Measurements from ENCODE around the gene AK8.

Gene AK8

DNA sequence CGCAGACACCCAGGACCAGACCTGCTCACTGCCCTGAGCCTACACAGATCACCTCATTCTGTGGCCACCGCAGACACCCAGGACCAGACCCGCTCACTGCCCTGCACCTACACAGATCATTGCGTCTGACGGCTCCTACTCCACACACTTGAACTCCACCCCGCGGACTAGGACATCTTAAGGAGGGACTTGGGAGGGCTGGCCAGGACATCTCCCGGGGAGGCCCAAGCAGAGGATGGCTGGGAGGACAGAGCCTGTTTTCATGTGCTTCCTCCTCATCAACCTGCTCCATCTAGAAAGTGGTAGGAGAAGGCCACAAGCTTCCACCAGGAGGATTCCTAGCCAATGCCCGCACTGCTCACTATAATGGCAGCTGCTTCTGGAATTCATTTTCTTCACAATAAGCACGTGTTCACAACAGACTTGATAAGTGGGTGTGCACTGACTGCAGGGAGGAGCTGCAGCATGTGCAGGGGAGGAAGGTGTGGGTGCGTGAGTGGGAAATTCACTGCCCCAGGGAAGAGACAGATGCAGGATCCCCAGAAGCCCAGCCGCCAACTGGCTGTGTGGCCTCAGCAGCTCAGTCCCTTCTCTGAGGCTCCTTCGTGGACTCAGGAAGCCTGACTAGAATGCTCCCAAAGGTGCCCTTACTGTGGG, 64.8 kb downstream of the AK8 start:
- H3K36me3 ChIP-seq (ENCODE audit: insufficient read depth, low read length): no peaks in the 10 kb centered on the region
- H3K9ac ChIP-seq (ENCODE audit: low read depth, low read length): no peak overlapping the region
- H3K4me1 ChIP-seq (ENCODE audit: insufficient read depth, low read length): no peaks in the 10 kb centered on the region
- no peaks in the 10 kb centered on the region for H3K9me3 ChIP-seq (ENCODE audit: control insufficient read depth, insufficient read depth, low read length)

DNA sequence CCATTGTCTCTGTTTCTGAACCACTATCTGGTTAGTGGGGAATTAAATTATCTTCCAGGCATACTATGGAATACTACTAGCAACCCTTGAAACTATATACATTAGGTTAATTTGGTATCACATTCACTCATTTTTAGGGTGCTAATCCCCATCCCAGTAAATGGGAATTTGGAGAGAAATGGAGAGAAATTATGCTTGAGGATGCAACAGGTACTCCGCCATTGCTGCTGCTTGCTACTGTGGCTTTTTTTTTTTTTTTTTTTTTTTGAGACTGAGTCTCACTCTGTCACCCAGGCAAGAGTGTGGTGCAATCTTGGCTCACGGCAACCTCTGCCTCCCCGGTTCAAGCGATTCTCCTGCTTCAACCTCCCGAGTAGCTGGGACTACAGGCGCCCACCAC, 66.1 kb downstream of the AK8 start:
- H3K36me3 ChIP-seq (ENCODE audit: insufficient read depth, low read length): no peaks in the 10 kb centered on the region
- H3K9ac ChIP-seq (ENCODE audit: low read depth, low read length): no peak overlapping the region
- peaks cover 4% of the 10 kb centered on the region; the same call in 1 of the 2 replicates for H3K4me1 ChIP-seq (ENCODE audit: insufficient read depth, low read length)
- no peaks in the 10 kb centered on the region for H3K9me3 ChIP-seq (ENCODE audit: control insufficient read depth, insufficient read depth, low read length)

DNA sequence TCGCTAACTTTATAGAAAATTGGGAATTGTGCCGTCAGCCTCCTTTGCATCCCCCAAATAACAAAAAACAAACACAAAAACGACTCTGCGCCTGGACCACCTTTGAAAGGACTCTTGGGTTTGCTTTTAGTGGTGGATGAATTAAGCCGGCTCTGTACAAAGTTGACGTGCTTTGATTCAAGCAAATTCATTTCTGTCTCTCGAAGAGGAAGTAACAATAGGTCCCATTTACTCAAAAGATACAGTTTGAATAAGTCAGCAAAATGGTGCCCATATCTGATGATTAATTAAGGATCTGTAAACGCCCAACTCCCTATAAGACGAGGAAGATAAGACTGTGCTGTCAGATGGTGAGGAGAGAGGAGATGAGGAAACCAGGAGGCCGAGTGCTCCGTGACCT, 67.8 kb downstream of the AK8 start:
- Histone ChIP-seq H3K36me3 (ENCODE audit: insufficient read depth, low read length) (no peaks in the 10 kb centered on the region), H3K4me1 (ENCODE audit: insufficient read depth, low read length) (peaks cover 11% of the 10 kb centered on the region; the same call in 1 of the 2 replicates), H3K9ac (ENCODE audit: low read depth, low read length) (no peak overlapping the region), H3K9me3 (ENCODE audit: control insufficient read depth, insufficient read depth, low read length) (no peaks in the 10 kb centered on the region)

DNA sequence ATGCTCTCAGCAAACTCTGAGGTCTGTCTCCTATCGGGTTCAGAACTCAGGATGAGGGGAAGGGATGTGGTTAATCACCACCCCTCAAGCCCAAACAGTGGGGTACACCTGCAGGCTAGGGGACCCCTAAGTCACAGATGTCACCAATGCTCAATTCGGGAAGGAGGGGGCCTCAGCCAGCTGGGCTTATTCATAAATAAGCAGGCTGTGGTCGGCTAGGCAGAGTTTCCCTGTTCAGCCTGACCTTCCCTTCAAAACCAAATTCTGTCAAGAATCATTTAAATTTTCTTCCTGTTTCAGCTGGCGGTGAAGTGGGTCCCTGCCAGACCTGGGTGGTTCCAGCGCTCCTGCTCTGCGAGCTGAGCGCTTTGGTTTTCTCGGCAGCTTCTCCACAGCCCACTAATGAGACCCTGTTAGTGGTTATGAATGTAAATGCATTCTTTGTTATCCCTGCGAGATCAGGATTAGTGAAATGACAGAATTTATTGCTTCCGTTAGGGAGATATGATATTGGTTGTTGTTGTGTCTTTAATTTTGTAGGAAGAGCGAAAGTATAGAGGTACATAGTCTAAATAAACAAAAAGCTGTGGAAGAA, 68.3 kb downstream of the AK8 start:
- Histone ChIP-seq H3K36me3 (ENCODE audit: insufficient read depth, low read length) (no peaks in the 10 kb centered on the region), H3K4me1 (ENCODE audit: insufficient read depth, low read length) (peaks cover 11% of the 10 kb centered on the region; the same call in 1 of the 2 replicates), H3K9me3 (ENCODE audit: control insufficient read depth, insufficient read depth, low read length) (no peaks in the 10 kb centered on the region), H3K9ac (ENCODE audit: low read depth, low read length) (no peak overlapping the region)

DNA sequence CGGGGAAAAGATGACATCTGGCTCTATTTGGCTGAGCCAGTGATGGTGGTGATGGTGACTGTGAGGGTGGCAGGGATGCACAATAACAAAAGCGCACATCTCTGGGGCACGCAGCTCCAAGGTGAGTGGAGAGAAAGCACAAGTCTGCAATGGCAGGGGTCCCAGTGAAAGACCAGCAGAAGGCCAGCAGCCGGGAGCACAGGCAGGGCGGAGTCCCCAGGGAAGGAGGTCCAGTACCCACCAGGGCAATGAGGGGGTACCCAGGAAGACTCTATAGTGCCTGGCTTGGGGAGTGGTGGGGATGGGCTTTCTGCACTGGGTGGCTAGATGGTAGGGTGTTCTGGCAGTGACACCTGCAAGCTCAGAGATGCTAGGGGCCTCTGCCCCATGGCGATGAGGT, 69.4 kb downstream of the AK8 start:
- no peaks in the 10 kb centered on the region for H3K36me3 ChIP-seq (ENCODE audit: insufficient read depth, low read length)
- H3K9ac ChIP-seq (ENCODE audit: low read depth, low read length): no peak overlapping the region
- peaks cover 11% of the 10 kb centered on the region; the same call in 1 of the 2 replicates for H3K4me1 ChIP-seq (ENCODE audit: insufficient read depth, low read length)
- H3K9me3 ChIP-seq (ENCODE audit: control insufficient read depth, insufficient read depth, low read length): no peaks in the 10 kb centered on the region

DNA sequence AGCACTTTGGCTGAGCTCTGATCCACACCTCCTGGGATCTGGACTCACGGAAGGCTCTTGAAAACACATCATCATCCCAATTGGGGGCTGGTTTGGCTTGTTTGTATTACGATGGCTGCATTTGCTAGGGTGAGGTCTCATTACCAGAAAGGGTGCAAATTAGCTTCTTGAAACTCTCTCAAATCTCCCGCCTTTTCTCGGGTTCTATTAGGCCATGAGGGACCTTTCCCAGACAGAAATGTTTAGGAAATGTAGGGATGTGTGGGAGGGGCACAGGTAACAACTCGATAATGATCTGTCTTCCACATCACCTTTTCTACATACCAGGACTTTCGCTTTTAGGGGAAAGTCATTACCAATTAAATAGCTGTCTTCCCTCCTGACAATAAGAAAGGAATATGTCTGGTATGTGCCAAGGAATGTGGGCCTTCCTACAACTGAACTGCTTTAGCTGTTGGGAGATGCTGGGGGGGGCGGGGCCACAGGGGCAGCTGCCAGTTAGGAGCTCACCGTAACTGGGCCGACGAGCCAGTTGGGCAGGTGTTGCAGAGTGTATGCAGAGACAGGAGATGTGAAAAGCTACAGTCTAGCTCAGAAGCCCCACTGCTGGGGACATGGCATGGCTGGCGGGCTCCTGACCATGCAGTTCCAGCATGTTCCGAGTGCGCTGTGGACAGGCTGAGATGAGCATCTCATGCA, 71.2 kb downstream of the AK8 start:
- Histone ChIP-seq H3K4me1 (ENCODE audit: insufficient read depth, low read length) (peaks cover 11% of the 10 kb centered on the region; the same call in 1 of the 2 replicates), H3K9me3 (ENCODE audit: control insufficient read depth, insufficient read depth, low read length) (no peaks in the 10 kb centered on the region), H3K9ac (ENCODE audit: low read depth, low read length) (no peak overlapping the region), H3K36me3 (ENCODE audit: insufficient read depth, low read length) (no peaks in the 10 kb centered on the region)

DNA sequence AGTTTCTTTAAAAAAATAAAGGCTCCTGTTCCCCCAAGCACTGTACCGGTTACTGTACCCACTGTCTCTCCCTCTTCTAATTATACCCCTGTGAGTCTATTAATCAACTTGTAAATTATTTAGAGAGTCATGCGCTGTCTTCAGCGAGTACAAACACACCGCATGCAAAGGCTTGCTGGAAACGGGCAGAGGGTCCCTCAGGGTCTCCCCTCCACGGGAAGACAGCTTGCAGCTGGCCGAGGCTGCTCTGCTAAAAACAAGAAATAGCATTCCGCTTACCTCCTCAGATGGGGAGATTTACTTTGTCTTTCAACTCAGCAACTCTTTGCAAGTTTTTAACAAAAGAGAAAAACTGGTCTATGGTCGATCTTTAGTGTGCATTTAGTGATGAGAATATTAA, 71.8 kb downstream of the AK8 start:
- no peaks in the 10 kb centered on the region for H3K36me3 ChIP-seq (ENCODE audit: insufficient read depth, low read length)
- H3K9ac ChIP-seq (ENCODE audit: low read depth, low read length): no peak overlapping the region
- no peaks in the 10 kb centered on the region for H3K9me3 ChIP-seq (ENCODE audit: control insufficient read depth, insufficient read depth, low read length)
- peaks cover 11% of the 10 kb centered on the region; the same call in 1 of the 2 replicates for H3K4me1 ChIP-seq (ENCODE audit: insufficient read depth, low read length)

DNA sequence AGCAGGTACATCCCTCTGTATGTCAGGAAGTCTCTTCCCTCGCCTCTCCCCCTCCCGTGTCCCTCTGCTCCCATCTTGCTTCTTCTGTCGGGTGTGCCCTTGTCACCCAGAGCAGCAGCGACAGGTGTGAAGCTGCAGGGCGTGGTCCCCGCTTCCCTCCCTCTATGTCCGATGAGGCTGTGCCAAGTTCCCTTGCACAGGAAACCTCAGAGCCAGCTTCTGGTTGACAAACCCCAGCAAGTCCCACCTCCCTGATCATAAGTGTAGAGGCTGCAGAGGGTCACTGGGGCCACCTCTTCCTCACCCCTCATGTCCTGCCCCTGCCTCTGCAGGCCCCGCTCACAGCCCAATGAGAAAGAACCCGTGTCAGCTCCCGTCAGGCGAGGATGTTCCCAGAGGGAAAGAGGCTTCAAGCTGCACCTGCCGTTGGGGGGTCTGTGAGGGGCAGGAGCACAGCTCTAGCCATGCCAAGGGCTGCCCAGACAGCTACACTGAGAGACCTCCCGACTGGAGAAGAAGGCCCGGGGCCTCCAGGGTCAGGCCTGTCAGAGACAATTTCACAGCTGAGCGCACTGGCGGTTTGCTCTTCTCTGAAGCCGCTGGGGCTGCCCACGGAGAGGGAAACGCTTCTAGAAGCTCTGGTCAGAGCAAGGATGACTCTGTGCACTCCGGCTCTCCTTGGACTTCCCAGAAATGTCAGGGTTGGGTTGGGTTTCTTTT, 73.3 kb downstream of the AK8 start:
- no peak overlapping the region for H3K9ac ChIP-seq (ENCODE audit: low read depth, low read length)
- no peaks in the 10 kb centered on the region for H3K36me3 ChIP-seq (ENCODE audit: insufficient read depth, low read length)
- H3K4me1 ChIP-seq (ENCODE audit: insufficient read depth, low read length): peaks cover 11% of the 10 kb centered on the region; the same call in 1 of the 2 replicates
- no peaks in the 10 kb centered on the region for H3K9me3 ChIP-seq (ENCODE audit: control insufficient read depth, insufficient read depth, low read length)

DNA sequence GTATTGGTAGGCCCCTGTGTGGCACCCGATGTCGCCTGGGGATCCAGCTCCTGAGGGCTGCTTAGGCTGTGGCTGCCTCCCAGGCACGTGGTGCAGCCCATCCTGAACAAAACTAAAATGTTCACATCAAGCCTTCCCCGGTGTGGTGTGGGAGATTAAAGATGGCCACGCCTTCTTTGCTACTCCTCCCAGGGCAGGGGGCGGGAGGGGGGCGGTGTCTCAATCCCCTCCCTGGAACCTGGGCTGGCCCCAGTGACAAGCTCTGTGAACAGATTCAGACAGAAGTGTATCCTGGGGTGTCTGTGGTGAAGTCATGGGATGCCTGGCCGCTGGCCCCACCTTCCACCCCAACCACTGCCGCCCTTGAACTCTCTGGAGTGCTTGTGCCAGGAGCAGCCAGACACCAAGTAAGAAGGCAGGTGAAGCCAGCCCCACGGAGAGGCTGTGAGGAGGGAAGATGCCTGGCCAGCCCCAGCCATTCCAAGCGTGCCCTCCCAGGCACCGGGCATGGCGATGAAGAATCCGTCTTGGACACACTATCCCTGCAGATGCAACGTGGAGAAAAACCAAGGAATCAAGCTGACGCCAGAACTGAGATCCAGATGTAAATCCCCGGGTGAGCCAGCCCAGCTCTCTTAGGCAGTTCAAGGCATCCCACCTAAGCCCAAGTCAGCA, 75.8 kb downstream of the AK8 start:
- H3K4me1 ChIP-seq (ENCODE audit: insufficient read depth, low read length): peaks cover 9% of the 10 kb centered on the region; the same call in 1 of the 2 replicates
- H3K9me3 ChIP-seq (ENCODE audit: control insufficient read depth, insufficient read depth, low read length): no peaks in the 10 kb centered on the region
- no peak overlapping the region for H3K9ac ChIP-seq (ENCODE audit: low read depth, low read length)
- H3K36me3 ChIP-seq (ENCODE audit: insufficient read depth, low read length): no peaks in the 10 kb centered on the region

DNA sequence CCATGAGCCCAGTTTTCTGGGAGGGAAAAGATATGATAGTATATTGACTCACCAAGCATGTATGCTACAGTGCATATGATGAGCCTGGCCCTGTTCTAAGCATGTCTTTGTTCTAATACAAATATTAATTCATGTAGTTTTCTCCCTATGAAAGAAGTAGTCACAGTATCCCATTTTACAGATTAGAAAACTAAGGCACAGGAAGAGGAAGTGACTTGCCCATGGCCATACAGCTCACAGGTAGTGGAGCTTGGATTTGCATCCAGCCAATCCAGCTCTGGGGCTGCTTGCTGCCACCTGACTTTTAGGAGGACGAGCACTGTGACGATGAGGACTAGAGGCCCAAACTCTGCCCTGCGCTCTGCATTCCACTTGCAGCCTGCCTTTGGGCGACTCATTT, 76.4 kb downstream of the AK8 start:
- H3K9me3 ChIP-seq (ENCODE audit: control insufficient read depth, insufficient read depth, low read length): no peaks in the 10 kb centered on the region
- H3K4me1 ChIP-seq (ENCODE audit: insufficient read depth, low read length): peaks cover 4% of the 10 kb centered on the region; the same call in 1 of the 2 replicates
- H3K9ac ChIP-seq (ENCODE audit: low read depth, low read length): no peak overlapping the region
- H3K36me3 ChIP-seq (ENCODE audit: insufficient read depth, low read length): no peaks in the 10 kb centered on the region

DNA sequence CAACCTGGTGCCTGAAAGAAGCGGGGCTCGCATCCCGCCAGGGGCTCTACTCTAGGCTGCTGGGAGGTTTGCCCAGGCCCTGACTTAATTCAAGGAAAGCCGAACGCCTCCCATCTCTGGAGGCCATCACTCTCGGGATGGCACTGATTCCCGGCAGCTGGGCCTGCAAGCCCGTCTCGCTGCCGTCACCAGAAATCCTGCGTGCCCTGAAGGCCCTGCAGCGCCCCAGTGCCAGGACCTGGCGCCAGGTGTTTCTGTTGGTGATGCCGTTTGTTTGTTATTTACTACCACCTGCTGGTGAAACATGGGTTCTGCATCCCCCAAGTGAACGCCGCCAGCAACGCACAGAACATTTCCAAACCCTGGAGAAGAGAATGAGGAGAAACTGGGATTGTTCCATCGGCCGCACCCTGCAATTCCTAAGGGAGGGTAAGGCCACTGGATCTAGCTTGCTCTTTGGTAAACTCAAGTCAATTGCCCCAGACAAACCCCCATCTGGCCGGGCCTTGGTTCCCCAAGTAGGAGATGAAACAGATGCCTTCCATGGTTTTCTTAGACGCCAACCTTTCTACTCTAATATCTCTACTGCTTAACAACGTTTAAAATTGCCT, 77.9 kb downstream of the AK8 start:
- H3K9ac ChIP-seq (ENCODE audit: low read depth, low read length): no peak overlapping the region
- H3K9me3 ChIP-seq (ENCODE audit: control insufficient read depth, insufficient read depth, low read length): no peaks in the 10 kb centered on the region
- no peaks in the 10 kb centered on the region for H3K36me3 ChIP-seq (ENCODE audit: insufficient read depth, low read length)
- no peaks in the 10 kb centered on the region for H3K4me1 ChIP-seq (ENCODE audit: insufficient read depth, low read length)

DNA sequence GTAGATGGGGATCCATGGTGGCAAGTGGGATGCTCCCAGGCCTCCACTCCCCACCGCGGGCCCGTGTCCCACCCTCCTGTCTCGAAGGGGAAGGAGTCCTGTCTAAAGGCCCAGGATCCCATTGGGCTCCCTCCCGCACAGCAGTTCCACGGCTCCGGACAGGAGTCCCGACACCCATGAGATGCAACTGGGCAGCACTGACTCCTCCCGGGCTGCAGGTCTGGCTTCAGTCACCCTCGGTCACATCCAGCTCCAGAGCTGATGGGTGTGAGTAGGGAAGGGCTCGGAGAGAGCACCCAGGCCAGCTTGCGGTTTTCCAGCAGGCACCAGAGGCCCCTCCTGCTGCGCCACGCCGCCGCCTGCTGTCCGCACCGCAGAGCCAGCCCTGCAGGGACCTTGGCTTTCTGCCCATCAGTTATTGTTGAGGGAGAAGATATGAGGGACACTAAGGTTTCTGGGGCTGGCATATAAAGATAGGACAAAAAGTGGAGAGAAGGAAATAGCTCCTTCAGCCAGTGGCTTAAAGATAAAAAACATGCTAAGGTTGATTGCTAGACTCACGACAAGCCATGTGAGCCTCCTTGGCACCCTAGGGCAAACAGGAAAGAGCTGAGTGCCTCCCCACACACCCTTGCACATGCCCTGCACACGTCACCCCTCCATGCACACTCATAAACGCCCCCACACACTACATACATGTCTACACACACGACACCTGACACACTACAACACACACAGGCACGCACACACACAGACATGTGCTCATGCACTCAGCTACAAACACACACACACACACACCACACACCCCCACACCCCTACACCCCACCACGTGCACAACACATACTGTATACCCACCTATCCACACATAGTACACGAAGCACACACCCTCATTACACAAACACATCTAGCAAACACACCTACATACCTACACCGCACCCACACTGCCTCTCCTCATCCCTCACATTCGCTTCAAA, 79.0 kb downstream of the AK8 start:
- no peaks in the 10 kb centered on the region for H3K9me3 ChIP-seq (ENCODE audit: control insufficient read depth, insufficient read depth, low read length)
- H3K36me3 ChIP-seq (ENCODE audit: insufficient read depth, low read length): no peaks in the 10 kb centered on the region
- H3K9ac ChIP-seq (ENCODE audit: low read depth, low read length): no peak overlapping the region
- H3K4me1 ChIP-seq (ENCODE audit: insufficient read depth, low read length): no peaks in the 10 kb centered on the region
